H9 (cell line): ENCODE measurements around the gene NEK4. TPM values are rescaled to one million over a fixed set of nuclear protein-coding genes. Genes with fewer than 3 reads are reported as not detected.

Experiments used
- DNase-seq: peaks from one replicate; pipeline ENCODE4 v3.0.0-alpha.2; 2017
- H2AFZ ChIP-seq: one replicate; pipeline ENCODE4 v1.6.1; 2013; ENCODE audit warnings: mild to moderate bottlenecking, low read length, control low read depth, moderate library complexity
- H2AK5ac ChIP-seq: 2 replicates; pipeline ENCODE4 v1.6.1; 2013; ENCODE audit warnings: low read length, control low read depth, mixed read lengths; ENCODE audit not compliant: insufficient read length
- H2BK120ac ChIP-seq: one replicate; pipeline ENCODE4 v1.6.1; 2013; ENCODE audit warnings: low read depth, mild to moderate bottlenecking, low read length, control low read depth, inconsistent platforms; ENCODE audit not compliant: poor library complexity, severe bottlenecking
- H2BK12ac ChIP-seq: 2 replicates; pipeline ENCODE4 v1.6.1; 2013; ENCODE audit warnings: low read length, control low read depth, mixed read lengths, low read depth; ENCODE audit not compliant: insufficient read length
- H2BK15ac ChIP-seq: 2 replicates; pipeline ENCODE4 v1.6.1; 2013; ENCODE audit warnings: low read depth, low read length, control low read depth
- H2BK20ac ChIP-seq: one replicate; pipeline ENCODE4 v1.6.1; 2013; ENCODE audit warnings: low read depth, mild to moderate bottlenecking, low read length, control low read depth, inconsistent platforms; ENCODE audit not compliant: poor library complexity, severe bottlenecking
- H2BK5ac ChIP-seq: 2 replicates; pipeline ENCODE4 v1.6.1; 2013; ENCODE audit warnings: low read length, control low read depth, mixed read lengths; ENCODE audit not compliant: insufficient read length
- H3K14ac ChIP-seq: 2 replicates; pipeline ENCODE4 v1.6.1; 2013; ENCODE audit warnings: low read length, control low read depth; ENCODE audit not compliant: insufficient read depth
- H3K18ac ChIP-seq: 2 replicates; pipeline ENCODE4 v1.6.1; 2013; ENCODE audit warnings: low read depth, mild to moderate bottlenecking, mixed read lengths, low read length, control low read depth; ENCODE audit not compliant: insufficient read length
- H3K23ac ChIP-seq: 2 replicates; pipeline ENCODE4 v1.6.1; 2013; ENCODE audit warnings: low read length, control low read depth, mixed read lengths, low read depth; ENCODE audit not compliant: insufficient read length
- H3K23me2 ChIP-seq: 2 replicates; pipeline ENCODE4 v1.6.1; 2013; ENCODE audit warnings: low read depth, mild to moderate bottlenecking, mixed read lengths, low read length, control low read depth; ENCODE audit not compliant: insufficient read length, poor library complexity, severe bottlenecking
- H3K27ac ChIP-seq: 2 replicates; pipeline ENCODE4 v1.5.1; 2013; ENCODE audit warnings: low read length, control low read depth, mixed read lengths, low read depth; ENCODE audit not compliant: insufficient read length
- H3K27me3 ChIP-seq: 2 replicates; pipeline ENCODE4 v1.6.1; 2013; ENCODE audit warnings: low read length, control low read depth, inconsistent platforms; ENCODE audit not compliant: insufficient read depth
- H3K4ac ChIP-seq: 2 replicates; pipeline ENCODE4 v1.6.1; 2013; ENCODE audit warnings: low read depth, mild to moderate bottlenecking, control low read depth, inconsistent platforms, low read length, moderate library complexity
- H3K4me1 ChIP-seq: 2 replicates; pipeline ENCODE4 v1.6.1; 2013; ENCODE audit warnings: low read length, control low read depth, inconsistent platforms; ENCODE audit not compliant: insufficient read depth
- H3K4me2 ChIP-seq: 2 replicates; pipeline ENCODE4 v1.6.1; 2013; ENCODE audit warnings: low read length, control low read depth, mixed read lengths; ENCODE audit not compliant: insufficient read length, insufficient read depth
- H3K56ac ChIP-seq: 2 replicates; pipeline ENCODE4 v1.6.1; 2013; ENCODE audit warnings: low read depth, mild to moderate bottlenecking, mixed read lengths, low read length, control low read depth; ENCODE audit not compliant: insufficient read length
- H3K79me1 ChIP-seq: 2 replicates; pipeline ENCODE4 v1.6.1; 2013; ENCODE audit warnings: low read depth, mild to moderate bottlenecking, moderate library complexity, low read length, control low read depth, inconsistent platforms; ENCODE audit not compliant: insufficient read depth, poor library complexity, severe bottlenecking
- H3K79me2 ChIP-seq: 2 replicates; pipeline ENCODE4 v1.6.1; 2013; ENCODE audit warnings: low read length, control low read depth, inconsistent platforms; ENCODE audit not compliant: insufficient read depth
- H3K9ac ChIP-seq: 2 replicates; pipeline ENCODE4 v1.6.1; 2013; ENCODE audit warnings: low read length, control low read depth, mixed read lengths; ENCODE audit not compliant: insufficient read length; ENCODE audit errors: extremely low read depth
- H3K9me3 ChIP-seq: one replicate; pipeline ENCODE4 v1.6.1; 2013; ENCODE audit warnings: low read depth, low read length, inconsistent platforms; ENCODE audit not compliant: control insufficient read depth
- H3T11ph ChIP-seq: one replicate; pipeline ENCODE4 v1.6.1; 2013; ENCODE audit warnings: mild to moderate bottlenecking, low read length, control low read depth, inconsistent platforms
- H4K20me1 ChIP-seq: one replicate; pipeline ENCODE4 v1.6.1; 2013; ENCODE audit not compliant: control insufficient read depth, insufficient read length, insufficient read depth
- H4K5ac ChIP-seq: 2 replicates; pipeline ENCODE4 v1.6.1; 2013; ENCODE audit warnings: low read depth, mild to moderate bottlenecking, mixed read lengths, low read length, control low read depth; ENCODE audit not compliant: insufficient read length
- H4K8ac ChIP-seq: replicated peaks from 2 replicates; pipeline ENCODE4 v1.6.1; 2013; ENCODE audit warnings: low read length, control low read depth, mixed read lengths, low read depth; ENCODE audit not compliant: insufficient read length
- H4K91ac ChIP-seq: 2 replicates; pipeline ENCODE4 v1.6.1; 2013; ENCODE audit warnings: low read depth, mild to moderate bottlenecking, moderate library complexity, mixed read lengths, low read length, control low read depth; ENCODE audit not compliant: insufficient read length
- H3K27ac Mint-ChIP-seq, 3 experiments: 2 replicates in 2 of 3; 3 replicates in 1 of 3; pipeline ENCODE4 v1.8.0; 2020 to 2021; ENCODE audit warnings: mixed read lengths in 3 of 3, mild to moderate bottlenecking in 1 of 3, moderate library complexity in 1 of 3
- H3K27me3 Mint-ChIP-seq: 2 replicates; pipeline ENCODE4 v1.8.0; 2021; ENCODE audit warnings: low read depth, mild to moderate bottlenecking, moderate library complexity, mixed read lengths
- H3K36me3 Mint-ChIP-seq, 3 experiments: 2 replicates in 2 of 3; 3 replicates in 1 of 3; pipeline ENCODE4 v1.8.0; 2020 to 2021; ENCODE audit warnings: low read depth in 3 of 3, mixed read lengths in 3 of 3; ENCODE audit not compliant: insufficient read depth in 1 of 3
- H3K4me1 Mint-ChIP-seq, 2 experiments: 2 replicates each; pipeline ENCODE4 v1.8.0; 2020; ENCODE audit warnings: mixed read lengths in 2 of 2
- H3K4me3 Mint-ChIP-seq, 2 experiments: 2 replicates in 1 of 2; 3 replicates in 1 of 2; pipeline ENCODE4 v1.8.0; 2020 to 2021; ENCODE audit warnings: mild to moderate bottlenecking in 2 of 2, mixed read lengths in 2 of 2, moderate library complexity in 1 of 2
- H3K9me3 Mint-ChIP-seq, 2 experiments: 2 replicates in 1 of 2; 3 replicates in 1 of 2; pipeline ENCODE4 v1.8.0; 2020; ENCODE audit warnings: mild to moderate bottlenecking in 2 of 2, mixed read lengths in 2 of 2, moderate library complexity in 1 of 2
- CTCF ChIP-seq: fragments of 200-600 bp; sonication (generic); conservative IDR thresholded peaks from 3 replicates; pipeline ENCODE4 v1.8.0; 2021; ENCODE audit warnings: antibody characterized with exemption, mild to moderate bottlenecking
- WGBS: extraction: QIAGEN DNeasy Blood & Tissue Kit; methylation state at CpG from one replicate; pipeline ENCODE4 v1.1.7; 2013; ENCODE audit warnings: missing lambda C conversion rate, low lambda C conversion rate, mixed read lengths; ENCODE audit not compliant: insufficient read length; ENCODE audit errors: extremely low coverage; 5-methylcytosine and 5-hydroxymethylcytosine counted together
- total RNA-seq: library from RNA; stranded (reverse); gene quantifications from 2 replicates; pipeline ENCODE4 v1.2.1, GENCODE V29; 2021

NEK4 gene
- total RNA-seq, 1 experiment from 2014 or later: 36.0 TPM

- Histone ChIP-seq H2AK5ac (no peak overlapping the region), H3K27me3 (no peaks in the 10 kb centered on the region), H3K4me2 (no peak overlapping the region), H3K27ac (no peak overlapping the region), H4K8ac (no peak overlapping the region), H2BK15ac (no peak overlapping the region), H4K5ac (no peak overlapping the region), H3K9ac (no peak overlapping the region), H4K20me1 (no peaks in the 10 kb centered on the region), H3K23ac (no peak overlapping the region), H3K79me1 (no peaks in the 10 kb centered on the region), H2AFZ (no peak overlapping the region), H2BK12ac (no peak overlapping the region), H2BK120ac (no peak overlapping the region), H4K91ac (no peak overlapping the region), H2BK20ac (no peak overlapping the region), H3K4me1 (no peaks in the 10 kb centered on the region), H3K4ac (no peak overlapping the region), H3K14ac (no peak overlapping the region), H3T11ph (no peak overlapping the region), H3K23me2 (no peaks in the 10 kb centered on the region), H2BK5ac (no peak overlapping the region), H3K18ac (no peak overlapping the region), H3K56ac (no peak overlapping the region), H3K9me3 (no peaks in the 10 kb centered on the region), H3K79me2 (no peaks in the 10 kb centered on the region)
- TF ChIP-seq CTCF: no peak
- no peak for DNase-seq
- H3K27me3 Mint-ChIP-seq: no peaks in the 10 kb centered on the region
- H3K9me3 Mint-ChIP-seq: peaks cover 13 to 15% of the 10 kb centered on the region in 2 experiments
- no CpG with 5 or more reads among the region's 10 CpGs for whole genome bisulfite sequencing
- no peak overlapping the region for H3K27ac Mint-ChIP-seq
- H3K36me3 Mint-ChIP-seq: peaks cover 56 to 87% (median 85%) of the 10 kb centered on the region in 3 experiments
- no peaks in the 10 kb centered on the region for H3K4me1 Mint-ChIP-seq
- H3K4me3 Mint-ChIP-seq: no peak overlapping the region
Measured at GRCh38 chr3:52733256-52733891, 37.4 kb downstream of the NEK4 start.
